A673 (cell line): ENCODE measurements around the gene SPTAN1.

Experiments
- EZH2 ChIP-seq: fragments of 200-600 bp; sonication (generic); IDR thresholded peaks from 2 replicates; pipeline ENCODE4 v1.6.1; 2017; ENCODE audit warnings: borderline replicate concordance, low read depth, mild to moderate bottlenecking, mixed read lengths, antibody characterized with exemption, low read length; ENCODE audit not compliant: poor library complexity, severe bottlenecking
- TF ChIP-seq, protein P1 (sequence below): fragments of 300-800, 200-600 bp; sonication (generic); conservative IDR thresholded peaks from 2 replicates; pipeline ENCODE4 v1.5.1; 2017; ENCODE audit warnings: low read depth, mild to moderate bottlenecking, antibody characterized with exemption, low read length, moderate library complexity, mixed read lengths

DNA sequence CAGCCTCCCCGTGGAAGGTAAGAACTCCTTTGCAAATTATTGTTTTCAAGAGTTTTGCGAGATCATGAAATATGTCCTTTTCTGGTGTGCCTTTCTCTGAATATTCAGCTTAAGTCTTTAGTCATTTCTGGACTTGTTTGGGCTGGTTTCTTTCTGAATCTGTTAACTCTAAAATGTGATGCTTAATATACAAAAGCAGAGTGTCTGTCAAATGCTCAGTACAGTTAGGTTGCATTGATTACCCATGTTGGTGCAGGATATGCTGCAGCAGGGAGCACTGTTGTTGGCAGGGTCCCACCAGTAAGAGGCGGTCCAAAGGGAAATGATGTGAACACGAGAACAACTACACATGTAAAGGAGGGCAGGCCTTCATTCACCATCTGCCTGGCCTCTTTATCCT is 47.7 kb downstream of the SPTAN1 start:
- TF ChIP-seq, protein P1, sequence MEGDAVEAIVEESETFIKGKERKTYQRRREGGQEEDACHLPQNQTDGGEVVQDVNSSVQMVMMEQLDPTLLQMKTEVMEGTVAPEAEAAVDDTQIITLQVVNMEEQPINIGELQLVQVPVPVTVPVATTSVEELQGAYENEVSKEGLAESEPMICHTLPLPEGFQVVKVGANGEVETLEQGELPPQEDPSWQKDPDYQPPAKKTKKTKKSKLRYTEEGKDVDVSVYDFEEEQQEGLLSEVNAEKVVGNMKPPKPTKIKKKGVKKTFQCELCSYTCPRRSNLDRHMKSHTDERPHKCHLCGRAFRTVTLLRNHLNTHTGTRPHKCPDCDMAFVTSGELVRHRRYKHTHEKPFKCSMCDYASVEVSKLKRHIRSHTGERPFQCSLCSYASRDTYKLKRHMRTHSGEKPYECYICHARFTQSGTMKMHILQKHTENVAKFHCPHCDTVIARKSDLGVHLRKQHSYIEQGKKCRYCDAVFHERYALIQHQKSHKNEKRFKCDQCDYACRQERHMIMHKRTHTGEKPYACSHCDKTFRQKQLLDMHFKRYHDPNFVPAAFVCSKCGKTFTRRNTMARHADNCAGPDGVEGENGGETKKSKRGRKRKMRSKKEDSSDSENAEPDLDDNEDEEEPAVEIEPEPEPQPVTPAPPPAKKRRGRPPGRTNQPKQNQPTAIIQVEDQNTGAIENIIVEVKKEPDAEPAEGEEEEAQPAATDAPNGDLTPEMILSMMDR = no peak
- TF ChIP-seq EZH2 = no peak
